Measurements from ENCODE around the gene DACT3.

The DACT3 gene

DNA sequence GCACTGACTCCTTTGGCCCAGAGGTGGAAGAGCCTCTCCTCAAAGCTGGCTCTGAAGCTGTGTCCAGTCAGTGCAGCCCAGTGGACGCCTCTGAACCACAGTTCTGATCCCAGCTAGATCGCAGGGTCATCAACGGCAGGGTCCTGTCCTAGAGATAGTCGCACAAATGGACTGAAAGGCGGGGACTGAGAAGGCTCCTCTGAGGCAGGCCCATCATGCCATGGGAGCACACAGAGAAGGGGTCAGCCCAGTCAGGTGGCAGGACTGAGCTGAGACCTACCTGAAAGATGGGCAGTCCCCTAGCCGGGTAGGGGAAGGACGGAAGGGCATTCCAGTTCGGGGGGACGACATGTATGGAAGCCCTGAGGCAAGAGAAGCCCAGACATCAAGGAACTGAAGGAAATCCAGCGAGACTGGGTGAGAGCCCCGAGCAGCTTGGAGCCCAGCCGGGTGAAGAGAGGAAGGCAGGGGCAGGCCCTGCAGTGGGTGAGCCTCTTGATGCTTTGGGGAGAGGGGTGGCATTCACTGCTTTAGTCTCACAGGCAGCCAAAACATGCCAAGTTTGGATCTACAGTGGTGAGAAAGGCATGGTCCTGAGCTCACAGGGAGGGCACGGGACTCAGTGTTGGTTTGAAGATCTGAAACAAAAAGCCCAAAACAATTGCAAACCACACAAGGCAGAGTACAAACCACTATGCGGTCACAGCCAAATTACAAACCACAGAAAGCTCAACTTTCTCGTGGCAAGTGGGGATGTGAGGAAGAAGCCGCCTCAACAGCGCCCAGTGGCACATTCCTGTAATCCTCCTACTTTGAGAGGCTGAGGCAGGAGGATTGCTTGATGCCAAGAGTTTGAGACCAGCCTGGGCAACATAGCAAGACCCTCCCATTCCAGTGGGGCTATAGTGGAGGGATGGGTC lies 49.9 kb downstream of the DACT3 start:
- DNase-seq (ENCODE audit: low spot score): peak; percentile 10

DNA sequence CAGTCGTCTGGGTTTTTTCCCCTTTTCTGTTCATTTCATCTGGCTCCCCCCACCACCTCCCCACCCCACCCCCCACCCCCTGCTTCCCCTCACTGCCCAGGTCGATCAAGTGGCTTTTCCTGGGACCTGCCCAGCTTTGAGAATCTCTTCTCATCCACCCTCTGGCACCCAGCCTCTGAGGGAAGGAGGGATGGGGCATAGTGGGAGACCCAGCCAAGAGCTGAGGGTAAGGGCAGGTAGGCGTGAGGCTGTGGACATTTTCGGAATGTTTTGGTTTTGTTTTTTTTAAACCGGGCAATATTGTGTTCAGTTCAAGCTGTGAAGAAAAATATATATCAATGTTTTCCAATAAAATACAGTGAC lies 50.6 kb downstream of the DACT3 start:
- no peak for DNase-seq (ENCODE audit: low spot score)

DNA sequence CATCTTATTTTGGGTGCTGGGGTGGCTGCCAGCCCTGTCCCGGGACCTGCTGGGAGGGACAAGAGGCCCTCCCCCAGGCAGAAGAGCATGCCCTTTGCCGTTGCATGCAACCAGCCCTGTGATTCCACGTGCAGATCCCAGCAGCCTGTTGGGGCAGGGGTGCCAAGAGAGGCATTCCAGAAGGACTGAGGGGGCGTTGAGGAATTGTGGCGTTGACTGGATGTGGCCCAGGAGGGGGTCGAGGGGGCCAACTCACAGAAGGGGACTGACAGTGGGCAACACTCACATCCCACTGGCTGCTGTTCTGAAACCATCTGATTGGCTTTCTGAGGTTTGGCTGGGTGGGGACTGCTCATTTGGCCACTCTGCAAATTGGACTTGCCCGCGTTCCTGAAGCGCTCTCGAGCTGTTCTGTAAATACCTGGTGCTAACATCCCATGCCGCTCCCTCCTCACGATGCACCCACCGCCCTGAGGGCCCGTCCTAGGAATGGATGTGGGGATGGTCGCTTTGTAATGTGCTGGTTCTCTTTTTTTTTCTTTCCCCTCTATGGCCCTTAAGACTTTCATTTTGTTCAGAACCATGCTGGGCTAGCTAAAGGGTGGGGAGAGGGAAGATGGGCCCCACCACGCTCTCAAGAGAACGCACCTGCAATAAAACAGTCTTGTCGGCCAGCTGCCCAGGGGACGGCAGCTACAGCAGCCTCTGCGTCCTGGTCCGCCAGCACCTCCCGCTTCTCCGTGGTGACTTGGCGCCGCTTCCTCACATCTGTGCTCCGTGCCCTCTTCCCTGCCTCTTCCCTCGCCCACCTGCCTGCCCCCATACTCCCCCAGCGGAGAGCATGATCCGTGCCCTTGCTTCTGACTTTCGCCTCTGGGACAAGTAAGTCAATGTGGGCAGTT lies 51.2 kb downstream of the DACT3 start:
- DNase-seq (ENCODE audit: low spot score): peak; percentile 5

DNA sequence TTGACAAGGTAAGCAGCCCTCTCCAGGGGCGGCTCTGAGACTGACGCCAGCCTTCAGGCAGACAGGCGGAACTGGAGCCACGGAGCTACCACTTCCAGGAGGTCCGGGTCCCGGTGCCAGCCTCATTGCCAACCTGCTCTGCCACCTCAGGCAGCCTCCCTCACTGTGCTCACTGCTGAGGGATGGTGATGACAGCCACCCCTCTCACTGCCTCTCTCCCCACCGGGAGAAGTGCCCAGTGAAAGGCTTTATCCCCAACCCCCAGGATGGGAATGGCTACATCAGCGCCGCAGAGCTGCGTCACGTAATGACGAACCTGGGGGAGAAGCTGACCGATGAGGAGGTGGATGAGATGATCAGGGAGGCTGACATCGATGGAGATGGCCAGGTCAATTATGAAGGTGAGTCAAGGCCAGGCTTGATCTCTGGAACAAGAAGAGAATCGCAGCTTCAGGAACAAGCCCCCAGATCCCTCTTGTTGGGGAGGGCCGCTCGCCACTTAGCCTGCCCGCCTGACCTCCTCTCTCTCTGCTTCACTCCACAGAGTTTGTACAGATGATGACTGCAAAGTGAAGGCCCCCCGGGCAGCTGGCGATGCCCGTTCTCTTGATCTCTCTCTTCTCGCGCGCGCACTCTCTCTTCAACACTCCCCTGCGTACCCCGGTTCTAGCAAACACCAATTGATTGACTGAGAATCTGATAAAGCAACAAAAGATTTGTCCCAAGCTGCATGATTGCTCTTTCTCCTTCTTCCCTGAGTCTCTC lies 52.2 kb downstream of the DACT3 start:
- peak; percentile 4 for DNase-seq (ENCODE audit: low spot score)

DNA sequence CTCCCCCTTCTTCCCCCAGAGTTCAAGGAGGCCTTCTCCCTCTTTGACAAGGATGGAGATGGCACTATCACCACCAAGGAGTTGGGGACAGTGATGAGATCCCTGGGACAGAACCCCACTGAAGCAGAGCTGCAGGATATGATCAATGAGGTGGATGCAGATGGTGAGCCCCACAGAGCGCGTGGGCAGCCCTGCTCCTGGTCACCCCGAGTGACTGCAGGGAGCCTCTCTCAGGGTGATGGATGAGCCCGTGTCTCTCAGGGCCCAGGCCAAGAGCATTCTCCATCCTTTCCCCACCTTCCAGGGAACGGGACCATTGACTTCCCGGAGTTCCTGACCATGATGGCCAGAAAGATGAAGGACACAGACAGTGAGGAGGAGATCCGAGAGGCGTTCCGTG lies 52.8 kb downstream of the DACT3 start:
- DNase-seq (ENCODE audit: low spot score): no peak

DNA sequence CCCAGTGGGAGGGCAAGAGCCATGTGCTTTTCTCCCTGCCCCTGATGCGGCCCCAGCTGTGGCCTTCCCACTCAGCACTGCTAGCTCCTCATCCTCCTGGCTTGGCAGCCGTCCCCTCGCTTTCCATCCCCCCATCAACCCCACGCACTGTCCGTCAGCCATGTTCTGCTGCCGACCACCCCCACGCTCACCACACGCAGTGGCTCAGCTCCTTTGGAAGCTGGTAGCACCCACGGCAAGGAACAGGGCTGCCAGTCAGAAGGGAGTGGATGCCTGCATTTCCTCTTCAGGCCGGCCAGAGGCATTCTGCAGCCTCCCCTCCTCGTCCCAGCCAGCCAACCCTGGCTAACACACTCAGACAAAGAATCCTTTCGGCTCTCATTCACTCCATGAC lies 53.5 kb downstream of the DACT3 start:
- DNase-seq (ENCODE audit: low spot score): peak; percentile 5

- DNase-seq (ENCODE audit: low spot score): peak; percentile 3
Measured at GRCh38 chr19:46606681-46607447, 54.1 kb downstream of the DACT3 start.

GRCh38 chr19:46606019-46606418 lies 55.0 kb downstream of the DACT3 start:
- DNase-seq (ENCODE audit: low spot score): no peak

GRCh38 chr19:46605356-46605821 lies 55.6 kb downstream of the DACT3 start:
- DNase-seq (ENCODE audit: low spot score): no peak

DNA sequence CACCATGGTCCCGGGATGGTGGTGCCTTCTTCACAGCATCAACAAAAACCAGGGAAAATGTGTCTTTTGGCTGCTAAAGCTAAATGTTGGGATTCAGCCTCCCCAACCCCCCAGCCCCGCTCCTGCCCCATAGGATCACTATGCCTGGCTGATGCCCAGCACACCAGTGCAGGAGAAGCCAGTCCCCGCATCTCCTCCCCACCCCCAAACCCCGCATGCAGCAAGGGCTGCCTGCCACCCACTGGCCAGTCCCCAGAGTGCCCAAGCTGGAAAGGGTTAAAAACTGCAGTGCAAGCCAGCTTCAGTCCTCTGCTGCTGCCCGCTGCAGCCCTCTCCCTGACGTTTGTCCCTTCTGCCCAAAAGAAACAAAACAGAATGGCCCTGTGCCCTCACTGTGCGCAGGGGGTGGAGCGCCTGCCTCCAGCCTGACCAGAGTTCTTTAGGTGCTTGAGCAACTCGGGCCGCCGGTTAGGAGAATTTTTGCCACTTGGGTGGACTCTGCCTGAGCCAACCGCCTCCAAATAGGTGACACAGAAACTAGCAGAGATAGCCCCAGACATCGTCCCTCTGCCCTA lies 56.1 kb downstream of the DACT3 start:
- DNase-seq (ENCODE audit: low spot score): no peak

- DNase-seq (ENCODE audit: low spot score): no peak
Measured at GRCh38 chr19:46603752-46604231, 57.2 kb downstream of the DACT3 start.

- no peak for DNase-seq (ENCODE audit: low spot score)
Measured at GRCh38 chr19:46603195-46603637, 57.8 kb downstream of the DACT3 start.

- DNase-seq (ENCODE audit: low spot score): peak; percentile 66
Measured at GRCh38 chr19:46602392-46603194, 58.4 kb downstream of the DACT3 start.

DNA sequence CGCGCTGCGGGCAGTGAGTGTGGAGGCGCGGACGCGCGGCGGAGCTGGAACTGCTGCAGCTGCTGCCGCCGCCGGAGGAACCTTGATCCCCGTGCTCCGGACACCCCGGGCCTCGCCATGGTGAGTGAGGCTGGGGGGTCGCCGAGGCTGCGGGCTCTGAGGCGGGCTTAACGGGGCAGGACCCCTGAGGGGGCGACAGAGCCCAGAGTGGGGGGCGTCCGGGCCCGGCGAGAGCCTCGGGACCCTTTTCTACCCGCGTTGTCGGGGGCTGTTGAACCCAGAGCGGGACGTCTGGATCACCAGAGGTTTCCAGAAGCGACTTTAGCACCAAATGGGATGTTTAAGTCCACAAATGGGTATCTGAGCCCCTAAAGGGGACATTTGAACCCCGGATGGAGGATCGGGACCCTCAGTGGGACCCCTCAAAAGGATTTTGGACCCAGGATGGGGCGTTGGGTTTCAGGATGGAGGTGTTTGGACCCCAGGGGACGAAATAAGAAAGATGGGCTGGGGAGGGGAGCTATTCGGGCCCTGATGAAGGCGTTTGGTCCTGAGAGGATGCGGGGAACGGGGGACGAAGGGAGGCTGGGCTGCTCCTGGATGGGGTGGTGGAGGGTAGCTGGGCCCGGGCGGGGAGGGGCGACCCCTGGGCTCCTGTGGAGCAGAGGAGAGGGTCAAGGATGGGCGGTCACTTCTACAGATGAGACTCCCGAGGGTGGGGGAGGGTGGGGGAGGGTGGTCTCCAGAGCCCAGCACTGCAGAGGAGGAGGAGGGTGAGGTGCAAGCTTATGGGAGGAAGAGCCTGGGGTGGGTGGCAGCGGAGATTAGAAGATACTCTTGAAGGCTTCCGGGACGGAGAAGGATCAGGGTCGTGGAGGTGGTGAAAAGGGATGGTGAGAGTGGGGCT lies 59.4 kb downstream of the DACT3 start, which contains the start of gene CALM3:
CALM3 (plus strand) TSS at position 13 of the 907 bp plus-strand sequence; CDS start at position 118, 105 bp downstream.
- no peak for DNase-seq (ENCODE audit: low spot score)

GRCh38 chr19:46600384-46601317 lies 60.3 kb downstream of the DACT3 start:
- DNase-seq (ENCODE audit: low spot score): peak; percentile 99

- no peak for DNase-seq (ENCODE audit: low spot score)
Measured at GRCh38 chr19:46599716-46600373, 61.1 kb downstream of the DACT3 start.

DNA sequence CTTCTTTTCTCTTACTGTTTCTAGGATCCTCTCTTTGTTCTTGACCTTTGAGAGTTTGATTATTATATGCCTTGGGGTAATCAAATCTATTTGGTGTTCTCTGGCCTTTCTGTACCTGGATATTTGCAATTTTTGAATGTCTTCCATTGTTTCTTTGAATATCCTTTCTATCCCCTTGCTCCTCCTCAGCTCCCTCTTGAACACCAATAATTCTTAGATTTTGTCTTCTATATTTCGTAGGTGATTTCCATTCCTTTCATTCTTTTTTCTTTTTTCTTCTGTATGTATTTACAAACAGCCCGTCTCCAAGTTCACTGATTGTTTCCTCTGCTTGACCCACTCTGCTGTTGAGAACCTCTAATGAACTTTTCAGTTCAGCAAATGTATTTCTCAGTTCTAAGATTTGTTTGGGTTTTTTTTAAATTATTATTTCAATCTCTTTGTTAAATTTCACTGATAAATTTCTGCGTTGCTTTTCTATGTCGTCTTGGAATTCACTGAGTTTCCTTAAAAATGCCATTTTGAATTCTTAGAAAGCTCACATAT lies 62.5 kb downstream of the DACT3 start:
- no peak for DNase-seq (ENCODE audit: low spot score)
